H54 (cell line): ENCODE data around the gene LAT.

Experiments used
- DNase-seq: peaks from one replicate; pipeline ENCODE4 v3.0.0; 2011; ENCODE audit warnings: low spot score, mixed read lengths; ENCODE audit not compliant: insufficient read length
- FAIRE-seq: peaks from 3 replicates; lab custom pipeline; 2011; peaks lifted over from hg19 to GRCh38; lab: Jason Lieb, UNC
- POLR2A ChIP-seq: IDR thresholded peaks from 2 replicates; pipeline ENCODE4 v1.6.1; 2011; ENCODE audit warnings: low read depth, mild to moderate bottlenecking, low read length

LAT gene

GRCh38 chr16:29009050-29009837 lies 24.4 kb downstream of the LAT start:
- DNase-seq (no peak), FAIRE-seq (no peak)
- no peak for TF ChIP-seq POLR2A

GRCh38 chr16:29009838-29010166 lies 24.9 kb downstream of the LAT start:
- TF ChIP-seq POLR2A, result no peak
- DNase-seq (no peak), FAIRE-seq (no peak)

- DNase-seq (no peak), FAIRE-seq (no peak)
- no peak for TF ChIP-seq POLR2A
These were observed 26.3 kb downstream of the LAT start for GRCh38 chr16:29011112-29011511.

GRCh38 chr16:29011851-29012250 lies 27.0 kb downstream of the LAT start:
- DNase-seq (no peak), FAIRE-seq (no peak)
- no peak for TF ChIP-seq POLR2A

- no peak for FAIRE-seq
- no peak for TF ChIP-seq POLR2A
- no peak for DNase-seq
These were observed 28.2 kb downstream of the LAT start for GRCh38 chr16:29012913-29013553.

- FAIRE-seq (no peak), DNase-seq (no peak)
- no peak for TF ChIP-seq POLR2A
These were observed 29.8 kb downstream of the LAT start for GRCh38 chr16:29014561-29015069.

GRCh38 chr16:29022196-29022595 lies 37.3 kb downstream of the LAT start:
- no peak for TF ChIP-seq POLR2A
- FAIRE-seq, result no peak
- no peak for DNase-seq

GRCh38 chr16:29023279-29024277 lies 38.7 kb downstream of the LAT start:
- no peak for DNase-seq
- no peak for FAIRE-seq
- TF ChIP-seq POLR2A, result no peak

- no peak for DNase-seq
- TF ChIP-seq POLR2A, result no peak
- no peak for FAIRE-seq
These were observed 39.4 kb downstream of the LAT start for GRCh38 chr16:29024278-29024677.

GRCh38 chr16:29025218-29025617 lies 40.4 kb downstream of the LAT start:
- no peak for TF ChIP-seq POLR2A
- DNase-seq (no peak), FAIRE-seq (no peak)

- TF ChIP-seq POLR2A, result no peak
- FAIRE-seq (no peak), DNase-seq (no peak)
These were observed 40.9 kb downstream of the LAT start for GRCh38 chr16:29025735-29026134.

GRCh38 chr16:29028457-29029167 lies 43.8 kb downstream of the LAT start:
- FAIRE-seq, result no peak
- TF ChIP-seq POLR2A, result no peak

More at GRCh38 chr16:29028457-29029167, 43.8 kb downstream of the LAT start:
- DNase-seq, result no peak
